ENCODE data around the gene GALNT10. TPM values are rescaled to one million over a fixed set of nuclear protein-coding genes. Genes with fewer than 3 reads are reported as not detected.
A peak's percentile ranks its signal among the peaks of the same experiment; 100 is the strongest.

Gene GALNT10
- total and polyA plus RNA-seq, 2 experiments from 2014 or later, result 43.0 to 45.9 TPM

GRCh38 chr5:154386952-154387629 is 196.6 kb downstream of the GALNT10 start:
- no peaks in the 10 kb centered on the region for H4K20me1 ChIP-seq (ENCODE audit: insufficient read depth, poor library complexity, severe bottlenecking)
- no peaks in the 10 kb centered on the region for H3K79me2 ChIP-seq
- TF ChIP-seq EZH2 (IDR thresholded peaks at IDR 0.05; ENCODE audit: borderline replicate concordance) (no peak), CTCF (IDR thresholded peaks at IDR 0.05; ENCODE audit: poor library complexity) (no peak), EZH2phosphoT487 (IDR thresholded peaks at IDR 0.05; ENCODE audit: low read depth, severe bottlenecking, unreplicated experiment) (no peak)
- H3K4me1 ChIP-seq (ENCODE audit: insufficient read depth), result peaks cover 29% of the 10 kb centered on the region
- no peak overlapping the region for H2AFZ ChIP-seq
- peak overlapping the region; percentile 62 for H3K27ac ChIP-seq
- no peaks in the 10 kb centered on the region for H3K27me3 ChIP-seq
- DNase-seq (ENCODE audit: low spot score), result no peak
- H3K9me2 ChIP-seq (replicated peaks; ENCODE audit: insufficient read depth), result no peaks in the 10 kb centered on the region
- H3K36me3 ChIP-seq (replicated peaks; ENCODE audit: insufficient read depth, low read depth), result no peaks in the 10 kb centered on the region
- H3K9me3 ChIP-seq (ENCODE audit: low read depth), result no peaks in the 10 kb centered on the region
- H3K4me3 ChIP-seq, result no peak overlapping the region
- 84% methylated on average over 6 of the region's 6 CpGs for WGBS (ENCODE audit: low lambda C conversion rate, missing lambda C conversion rate)
- H3K4me2 ChIP-seq, result peak overlapping the region; percentile 17

- Histone ChIP-seq H3K36me3 (replicated peaks; ENCODE audit: insufficient read depth, low read depth) (no peaks in the 10 kb centered on the region), H3K79me2 (no peaks in the 10 kb centered on the region), H3K4me1 (ENCODE audit: insufficient read depth) (peaks cover 29% of the 10 kb centered on the region), H2AFZ (no peak overlapping the region), H3K27ac (no peak overlapping the region), H3K27me3 (no peaks in the 10 kb centered on the region), H3K9me3 (ENCODE audit: low read depth) (no peaks in the 10 kb centered on the region), H3K4me2 (no peak overlapping the region), H4K20me1 (ENCODE audit: insufficient read depth, poor library complexity, severe bottlenecking) (no peaks in the 10 kb centered on the region), H3K9me2 (replicated peaks; ENCODE audit: insufficient read depth) (no peaks in the 10 kb centered on the region), H3K4me3 (no peak overlapping the region)
- 80% methylated on average over 2 of the region's 2 CpGs for WGBS (ENCODE audit: low lambda C conversion rate, missing lambda C conversion rate)
- TF ChIP-seq EZH2 (IDR thresholded peaks at IDR 0.05; ENCODE audit: borderline replicate concordance) (no peak), EZH2phosphoT487 (IDR thresholded peaks at IDR 0.05; ENCODE audit: low read depth, severe bottlenecking, unreplicated experiment) (no peak), CTCF (IDR thresholded peaks at IDR 0.05; ENCODE audit: poor library complexity) (no peak)
- no peak for DNase-seq (ENCODE audit: low spot score)
Observed at GRCh38 chr5:154388842-154389241, 198.3 kb downstream of the GALNT10 start.

GRCh38 chr5:154390096-154390495 is 199.6 kb downstream of the GALNT10 start:
- H3K9me3 ChIP-seq (ENCODE audit: low read depth), result no peaks in the 10 kb centered on the region
- H3K4me3 ChIP-seq, result no peak overlapping the region
- no peaks in the 10 kb centered on the region for H3K27me3 ChIP-seq
- H3K36me3 ChIP-seq (replicated peaks; ENCODE audit: insufficient read depth, low read depth), result no peaks in the 10 kb centered on the region
- no peak overlapping the region for H2AFZ ChIP-seq
- no peak for TF ChIP-seq CTCF (IDR thresholded peaks at IDR 0.05; ENCODE audit: poor library complexity)
- 36% methylated on average over 8 of the region's 8 CpGs for WGBS (ENCODE audit: low lambda C conversion rate, missing lambda C conversion rate)
- no peak for DNase-seq (ENCODE audit: low spot score)
- no peaks in the 10 kb centered on the region for H3K79me2 ChIP-seq
- no peaks in the 10 kb centered on the region for H4K20me1 ChIP-seq (ENCODE audit: insufficient read depth, poor library complexity, severe bottlenecking)
- peaks cover 29% of the 10 kb centered on the region for H3K4me1 ChIP-seq (ENCODE audit: insufficient read depth)
- H3K4me2 ChIP-seq, result peak overlapping the region; percentile 51
- peak overlapping the region; percentile 81 for H3K27ac ChIP-seq
- H3K9me2 ChIP-seq (replicated peaks; ENCODE audit: insufficient read depth), result no peaks in the 10 kb centered on the region
